GM18907 (cell line): Measurements from ENCODE around the gene EEF1A2.

ENCODE experiments used
- ATAC-seq: cut with Tn5 transposase; IDR thresholded peaks from one replicate; pipeline ENCODE4 v1.9.1; 2021; ENCODE audit warnings: mild to moderate bottlenecking, moderate library complexity; ENCODE audit not compliant: unreplicated experiment

The EEF1A2 gene

DNA sequence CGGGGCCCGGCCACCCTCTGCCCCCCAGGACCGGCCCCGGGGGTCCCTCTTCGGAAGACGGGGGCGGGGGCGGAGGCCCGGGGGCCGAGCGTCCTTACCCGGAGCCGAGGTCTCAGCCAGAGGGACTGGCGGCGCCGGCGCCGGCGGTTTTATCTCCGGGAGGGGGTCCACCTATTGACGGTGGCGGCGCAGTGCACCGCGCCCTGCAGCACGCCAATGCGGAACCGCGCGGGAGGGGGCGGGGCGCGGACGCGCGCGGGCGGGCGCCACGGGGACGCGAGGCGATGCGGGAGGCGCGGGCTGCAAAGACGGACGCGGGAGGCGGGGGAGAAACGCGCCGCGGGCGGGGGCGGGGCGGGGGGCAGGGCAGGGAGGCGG lies at the start of gene EEF1A2:
TSS of gene EEF1A2 (minus strand) at position 124 of the 378 bp plus-strand sequence. CDS start 1,320 bp downstream, outside the sequence.
- ATAC-seq = no peak

DNA sequence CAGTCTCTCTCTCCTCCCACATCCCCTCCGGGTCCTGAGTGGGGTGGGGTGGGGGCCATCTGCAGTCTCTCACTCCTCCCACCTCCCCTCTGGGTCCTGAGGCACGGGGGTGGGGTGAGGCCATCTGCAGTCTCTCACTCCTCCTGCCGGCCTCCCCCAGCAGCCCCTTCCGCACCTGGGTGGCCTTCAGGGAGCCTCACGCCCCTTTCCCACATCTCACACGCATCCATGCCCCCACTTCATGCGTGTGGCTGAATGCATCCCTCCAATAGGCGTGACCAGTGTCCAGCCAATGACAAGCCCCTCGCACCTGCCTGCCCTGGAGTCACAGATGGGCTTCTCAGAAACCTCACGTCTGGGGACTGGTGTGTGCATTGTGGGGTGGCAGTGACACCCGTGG lies 49.7 kb upstream of the EEF1A2 start:
- ATAC-seq = no peak

DNA sequence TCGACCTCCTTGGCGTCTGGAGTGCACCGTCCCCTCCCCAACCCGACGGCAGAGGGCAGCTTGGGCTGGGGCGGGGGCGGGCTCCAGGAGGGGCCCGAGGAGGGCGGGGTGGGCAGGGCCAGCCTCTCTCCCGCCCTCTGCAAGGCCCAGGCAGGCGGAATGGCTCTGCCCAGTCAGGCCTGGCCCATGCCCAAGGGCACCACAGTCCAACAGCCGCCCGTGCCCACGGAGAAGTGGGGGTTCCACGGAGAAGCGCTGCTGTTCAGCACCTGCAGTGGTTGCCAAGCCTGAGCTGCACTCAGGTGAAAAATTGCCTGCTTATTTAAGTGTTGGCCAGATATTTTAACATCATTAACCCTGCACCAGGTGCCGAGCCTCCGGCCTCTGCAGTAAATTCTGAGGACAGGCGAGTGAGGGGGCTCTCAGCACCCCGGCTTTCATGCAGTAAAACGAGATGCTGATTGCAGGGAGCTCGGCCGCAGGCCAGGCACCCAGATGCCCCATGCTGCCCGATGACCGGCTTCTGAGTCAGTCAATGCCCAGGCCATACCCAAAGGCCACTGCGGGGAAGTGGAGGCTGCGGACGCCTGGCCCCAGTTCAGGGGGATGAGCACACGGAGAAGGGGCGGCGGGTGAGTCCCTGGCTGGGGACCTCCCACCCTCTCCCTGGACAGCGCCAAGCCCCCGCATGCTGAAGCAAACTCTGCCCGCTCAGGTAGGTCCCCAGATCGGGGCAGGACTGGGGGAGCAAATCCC lies 49.0 kb upstream of the EEF1A2 start, which contains the start of gene SRMS:
TSS of gene SRMS (minus strand) at position 25 of the 756 bp plus-strand sequence. CDS start 286 bp downstream, outside the sequence.
- ATAC-seq = no peak

DNA sequence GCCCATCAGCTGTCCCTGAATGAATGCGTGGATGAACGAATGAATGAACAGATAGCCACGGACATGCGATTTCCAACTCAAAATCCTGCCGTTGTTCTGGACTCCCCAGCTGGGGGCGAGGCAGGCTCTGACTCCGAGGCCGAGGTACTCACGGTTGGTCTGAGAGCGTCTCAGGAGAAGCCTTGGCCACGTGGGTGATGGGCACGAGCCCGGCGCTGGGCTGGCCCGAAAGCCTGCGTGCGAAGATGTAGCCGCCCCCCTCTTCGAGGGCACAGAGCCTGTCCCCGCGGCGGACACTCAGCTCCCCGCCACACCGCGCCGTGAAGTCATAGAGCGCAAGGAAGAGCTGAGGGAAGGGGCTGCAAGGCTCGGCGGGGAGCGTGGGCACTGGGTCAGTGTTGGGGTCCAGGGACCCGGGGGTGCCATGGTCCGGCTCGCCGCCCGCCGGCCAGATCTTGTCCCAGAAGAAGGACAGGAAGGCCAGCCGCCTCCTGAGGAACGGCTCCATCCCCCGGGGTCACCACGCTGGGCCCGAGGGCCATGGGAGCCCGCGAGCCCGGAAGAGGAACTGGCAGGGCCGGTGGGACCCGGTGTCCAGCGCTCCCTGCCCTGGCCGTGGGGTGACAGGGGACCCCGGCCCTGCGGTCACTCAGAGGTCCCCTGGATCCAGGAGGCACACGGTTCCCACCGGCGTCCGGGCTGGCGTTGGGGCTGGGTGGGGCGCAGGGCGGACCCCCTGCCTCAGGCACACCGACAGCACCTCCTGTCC lies 48.3 kb upstream of the EEF1A2 start:
- ATAC-seq = no peak

DNA sequence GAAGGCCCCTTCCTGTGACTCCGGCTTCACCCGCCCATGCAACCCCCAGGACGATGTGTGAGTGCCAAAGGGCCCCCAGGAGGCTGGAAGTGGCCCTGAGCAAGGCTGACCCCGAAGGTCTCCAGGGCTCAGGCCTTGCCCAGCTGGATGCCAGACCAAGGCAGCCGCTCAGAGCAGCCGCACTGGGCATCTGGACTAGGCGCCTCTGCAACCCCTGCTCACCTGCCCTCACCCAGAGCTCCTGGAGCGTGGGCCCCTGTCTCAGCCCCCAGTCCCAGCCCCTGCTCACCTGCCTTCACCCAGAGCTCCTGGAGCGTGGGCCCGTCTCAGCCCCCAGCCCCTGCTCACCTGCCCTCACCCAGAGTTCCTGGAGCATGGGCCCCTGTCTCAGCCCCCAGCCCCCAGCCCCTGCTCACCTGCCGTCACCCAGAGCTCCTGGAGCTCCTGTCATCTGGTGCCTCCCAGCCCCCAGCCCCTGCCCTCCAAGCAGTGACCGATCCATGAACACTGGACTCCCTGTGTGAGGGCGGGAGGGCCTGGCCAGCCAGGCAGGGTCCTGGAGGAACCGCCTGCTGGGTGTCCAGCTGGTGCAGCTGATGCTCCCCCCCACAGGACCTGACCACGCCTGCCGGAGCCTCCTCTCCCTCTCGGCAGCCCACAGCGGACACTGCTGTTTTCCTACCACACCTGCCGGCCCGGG lies 47.5 kb upstream of the EEF1A2 start:
- no peak for ATAC-seq

DNA sequence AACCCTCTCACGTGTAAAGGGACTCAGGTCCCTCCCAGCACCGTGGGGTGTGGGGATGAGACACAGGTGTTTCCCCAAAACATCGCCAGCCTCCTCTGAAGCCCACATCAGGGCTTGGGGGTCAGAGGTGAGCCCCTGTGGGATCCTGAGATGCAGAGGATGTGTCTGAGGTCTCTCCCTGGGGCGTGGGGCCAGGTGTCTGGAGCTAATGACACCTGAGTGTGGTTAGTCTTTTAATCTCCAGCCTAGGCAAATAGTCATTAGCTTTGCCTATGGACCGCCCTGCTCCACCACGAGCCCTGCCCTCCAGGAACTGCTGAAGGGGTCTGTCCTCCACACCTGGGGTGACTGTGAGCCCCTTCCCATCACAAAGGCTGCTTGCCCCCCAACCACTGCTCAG lies 46.9 kb upstream of the EEF1A2 start:
- ATAC-seq = no peak

DNA sequence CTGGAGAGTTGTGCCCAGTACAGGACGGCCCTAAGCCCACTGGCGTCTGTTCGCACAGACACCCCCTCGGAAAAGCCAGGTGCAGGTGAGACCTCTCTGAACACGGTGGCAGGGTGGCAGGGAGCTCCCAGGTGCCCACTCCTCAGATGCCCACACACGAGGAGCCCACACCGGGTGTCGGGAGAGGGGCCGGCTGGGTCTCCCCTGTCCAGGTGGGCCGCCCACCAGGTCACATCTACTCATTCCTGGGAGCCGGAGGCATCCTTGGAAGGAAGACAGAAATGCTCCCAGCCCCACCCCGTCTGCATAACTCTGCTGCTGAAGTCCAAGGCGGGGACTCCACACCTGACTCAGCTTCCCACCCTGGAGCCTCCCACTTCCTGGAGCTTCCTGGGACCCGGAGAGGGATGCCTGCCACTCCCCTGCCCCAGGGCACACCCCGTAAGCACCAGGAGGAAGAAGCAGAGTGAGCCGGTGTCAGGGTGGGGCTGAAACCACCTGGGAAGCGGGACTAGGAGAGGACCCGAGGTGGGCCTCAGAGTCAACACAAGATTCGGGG lies 46.2 kb upstream of the EEF1A2 start:
- ATAC-seq = no peak

DNA sequence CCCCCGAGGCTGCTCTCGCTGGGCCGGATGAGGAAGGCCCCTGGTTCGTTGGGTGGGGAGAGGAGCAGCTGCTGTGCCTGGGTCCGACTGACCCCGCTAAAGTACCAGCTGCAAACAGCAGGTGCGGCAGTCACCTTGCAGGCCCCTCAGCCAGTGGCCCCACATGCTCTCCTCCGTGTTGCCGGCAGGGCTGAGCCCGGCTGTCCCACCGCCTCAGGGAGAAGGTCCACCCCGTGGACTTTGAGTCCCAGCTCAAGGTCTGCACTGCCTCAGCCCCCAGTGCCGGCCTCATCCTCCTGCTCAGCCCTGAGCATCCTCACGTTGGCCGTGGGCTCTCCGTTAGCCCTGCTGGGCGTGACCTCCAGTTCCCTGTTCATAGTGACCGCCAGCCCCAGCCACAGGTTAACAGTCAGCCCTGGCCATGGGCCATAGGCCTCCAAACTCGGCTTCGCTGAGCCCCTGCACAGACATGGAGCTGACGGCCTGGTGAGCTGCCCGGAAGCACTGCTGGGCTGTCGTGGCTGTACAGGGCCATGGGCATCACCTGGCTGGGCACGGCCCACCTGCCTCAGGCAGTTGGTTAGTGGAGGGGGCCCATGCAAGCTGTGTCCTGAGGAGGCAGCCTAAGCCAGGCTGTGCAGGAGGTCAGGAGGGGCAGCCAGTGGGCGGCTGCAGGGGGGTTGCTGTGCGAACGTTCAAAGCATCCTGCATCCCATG lies 45.5 kb upstream of the EEF1A2 start:
- no peak for ATAC-seq

DNA sequence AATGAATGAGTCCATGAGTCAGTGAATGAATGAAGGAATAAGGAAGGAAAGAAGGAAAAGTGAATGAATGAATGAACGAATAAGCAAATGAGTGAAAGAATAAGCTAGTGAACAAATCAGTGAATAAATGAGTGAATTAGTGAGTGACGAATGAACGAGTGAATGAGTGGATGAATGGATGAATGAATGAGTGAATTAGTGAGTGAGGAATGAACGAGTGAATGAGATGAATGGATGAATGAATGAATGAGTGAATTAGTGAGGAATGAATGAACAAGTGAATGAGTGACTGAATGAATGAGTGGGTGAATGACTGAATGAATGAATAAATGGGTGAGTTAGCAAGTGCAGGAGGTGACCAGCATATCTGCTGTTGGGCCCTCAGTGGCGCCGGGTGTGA lies 44.9 kb upstream of the EEF1A2 start:
- no peak for ATAC-seq

DNA sequence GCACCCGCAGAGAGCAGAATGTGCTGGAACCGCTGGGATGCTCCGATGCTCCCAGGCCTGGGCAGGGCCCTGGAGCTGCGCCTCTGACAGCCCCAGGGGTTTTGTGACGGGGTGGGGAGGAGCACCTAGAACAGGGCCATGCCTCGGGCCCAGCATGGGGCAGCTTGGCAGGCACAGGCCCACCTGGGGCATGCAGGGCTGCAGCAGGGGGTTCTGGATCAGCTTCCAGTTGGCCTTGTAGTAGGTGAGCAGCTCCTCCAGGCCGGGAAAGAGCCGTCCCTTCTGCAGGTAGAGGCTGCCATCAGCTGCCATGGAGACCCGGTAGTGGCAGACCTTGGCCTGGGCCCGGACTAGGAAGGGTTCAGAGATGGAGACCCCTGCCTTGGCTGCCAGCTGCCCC lies 44.2 kb upstream of the EEF1A2 start:
- ATAC-seq = no peak

DNA sequence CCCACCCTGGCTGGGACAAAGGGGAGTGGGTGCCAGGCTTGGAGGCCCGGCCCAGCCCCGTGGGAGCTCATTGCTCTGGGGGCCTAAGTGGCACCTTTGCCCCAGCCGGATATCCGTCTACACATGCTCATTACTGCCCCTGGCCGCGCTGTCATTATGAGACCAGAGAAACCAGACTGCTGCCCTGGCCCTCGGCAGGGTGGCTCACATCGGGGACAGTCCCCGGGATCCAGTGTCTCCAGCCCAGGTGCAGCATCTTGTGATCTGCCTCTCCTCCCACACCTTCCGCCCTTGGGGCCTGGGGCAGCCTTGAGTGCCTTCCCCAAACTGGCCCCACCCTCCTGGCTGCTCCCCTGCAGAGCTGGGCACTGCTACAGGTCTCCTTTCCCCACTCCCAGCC lies 43.8 kb upstream of the EEF1A2 start:
- ATAC-seq = no peak

DNA sequence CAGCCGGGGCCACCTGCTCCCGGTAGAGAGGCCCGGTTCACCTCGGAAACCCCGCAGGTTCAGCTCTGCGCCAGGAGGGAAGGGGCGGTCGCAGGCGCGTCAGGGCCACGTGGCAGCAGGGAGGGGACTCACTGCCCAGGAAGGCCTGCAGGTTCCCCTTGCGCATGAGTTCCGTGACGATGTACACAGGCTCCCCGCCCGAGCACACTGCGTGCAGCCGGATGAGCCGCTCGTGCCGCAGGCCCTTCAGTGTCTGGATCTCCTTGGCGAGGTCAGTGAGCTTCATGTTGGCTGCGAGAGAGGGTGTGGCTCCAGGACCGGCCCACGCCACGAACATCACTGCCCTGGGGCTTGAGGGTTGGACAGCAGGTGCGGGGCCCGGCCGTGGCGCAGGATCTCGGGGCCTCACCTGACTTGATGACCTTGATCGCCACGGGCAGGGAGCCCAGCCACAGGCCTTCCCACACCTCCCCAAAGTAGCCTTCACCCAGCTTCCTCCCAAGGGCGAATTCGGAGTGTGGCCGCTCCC lies 43.2 kb upstream of the EEF1A2 start:
- ATAC-seq = no peak

DNA sequence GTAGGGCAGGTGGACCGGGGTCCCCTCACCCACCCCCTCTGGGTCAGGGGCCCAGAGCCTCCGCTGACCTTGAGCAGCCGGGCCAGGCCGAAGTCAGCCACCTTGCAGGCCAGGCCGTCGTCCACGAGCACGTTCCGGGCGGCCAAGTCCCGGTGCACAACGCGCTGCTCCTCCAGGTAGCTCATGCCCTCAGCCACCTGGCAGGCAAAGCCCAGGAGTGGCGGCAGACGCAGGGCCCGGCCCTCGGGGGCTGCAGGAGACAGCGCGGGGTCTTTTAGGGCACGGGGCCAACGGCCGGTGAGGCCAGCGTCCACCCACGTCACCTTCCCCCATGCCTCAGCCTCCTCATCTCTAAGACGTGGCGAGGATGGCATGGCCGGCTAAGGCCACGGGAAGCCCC lies 42.5 kb upstream of the EEF1A2 start:
- ATAC-seq = no peak

DNA sequence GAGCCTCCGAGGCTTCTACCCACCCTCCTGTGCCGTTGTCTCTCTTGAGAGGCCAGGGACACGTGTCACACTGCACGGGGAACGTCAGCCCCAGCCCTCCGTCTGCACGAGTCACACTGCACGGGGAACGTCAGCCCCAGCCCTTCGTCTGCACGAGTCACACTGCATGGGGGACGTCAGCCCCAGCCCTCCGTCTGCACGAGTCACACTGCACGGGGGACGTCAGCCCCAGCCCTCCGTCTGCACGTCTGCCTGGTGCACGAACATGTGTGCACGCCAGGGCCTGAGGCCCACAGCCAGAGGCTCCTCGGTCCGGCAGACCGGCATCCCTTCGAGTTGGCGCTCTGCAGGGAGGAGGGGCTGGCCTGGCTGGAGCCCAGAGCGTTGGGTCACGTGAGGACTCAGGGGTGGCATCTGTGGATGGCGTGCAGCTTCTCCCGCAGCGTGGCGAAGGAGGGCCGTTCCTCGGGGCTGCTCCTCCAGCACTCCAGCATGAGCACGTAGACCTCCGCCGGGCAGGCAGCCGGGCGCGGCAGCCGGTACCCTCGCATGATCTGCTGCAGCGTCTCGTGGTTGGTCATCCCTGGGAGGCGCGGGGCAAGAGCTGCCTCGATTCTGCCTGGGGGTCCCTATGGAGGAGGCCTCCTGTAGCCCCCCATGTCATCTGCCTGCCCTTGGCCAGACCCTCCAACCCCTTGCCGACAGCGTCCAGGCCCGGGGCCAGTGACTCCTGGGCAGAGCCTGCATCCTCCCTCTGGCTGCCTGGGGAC lies 41.7 kb upstream of the EEF1A2 start:
- ATAC-seq = no peak

DNA sequence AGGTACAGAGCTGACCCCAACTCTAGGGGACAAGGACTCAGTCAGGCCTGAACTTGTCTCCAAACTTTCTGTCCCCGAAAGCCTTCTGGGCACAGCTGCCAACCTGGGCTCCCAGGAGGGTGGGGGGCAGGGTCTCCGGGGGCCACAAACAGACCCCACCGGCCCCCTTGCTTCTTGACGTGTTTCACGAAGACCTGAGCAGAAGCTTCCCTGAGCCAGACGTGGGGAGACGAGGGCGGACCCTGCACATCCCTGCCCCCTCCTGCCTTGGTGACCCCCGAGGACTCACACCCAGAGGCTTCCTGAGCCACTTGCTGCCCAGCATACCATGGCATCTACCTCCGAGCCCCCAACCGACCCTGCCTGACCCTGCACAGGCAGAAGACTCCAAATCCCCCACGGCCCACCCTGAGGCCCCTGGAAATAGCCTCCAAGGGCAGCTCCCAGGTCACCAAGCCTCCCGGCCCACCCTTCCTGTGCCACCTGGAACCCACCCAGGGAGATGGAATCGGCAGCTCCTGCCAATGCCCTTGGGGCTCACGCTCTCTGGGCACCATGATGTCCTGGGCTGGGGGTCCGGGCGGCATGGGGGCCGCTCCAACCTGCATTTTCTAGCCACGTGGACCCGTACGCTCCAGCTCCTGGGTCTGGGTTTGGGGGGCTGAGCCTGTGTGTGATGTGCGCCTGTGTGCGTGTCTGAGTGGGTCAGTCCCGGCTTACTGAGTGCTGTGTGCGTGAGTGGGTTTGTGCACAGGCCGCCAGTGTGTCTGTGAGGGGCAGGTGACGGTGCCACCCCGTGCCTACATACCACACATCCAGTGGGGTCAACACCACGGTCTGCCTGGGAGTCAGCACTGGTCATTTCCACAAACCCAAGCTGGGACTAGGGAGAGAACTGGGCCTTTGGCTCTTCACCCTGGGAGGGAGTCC lies 40.8 kb upstream of the EEF1A2 start:
- no peak for ATAC-seq

DNA sequence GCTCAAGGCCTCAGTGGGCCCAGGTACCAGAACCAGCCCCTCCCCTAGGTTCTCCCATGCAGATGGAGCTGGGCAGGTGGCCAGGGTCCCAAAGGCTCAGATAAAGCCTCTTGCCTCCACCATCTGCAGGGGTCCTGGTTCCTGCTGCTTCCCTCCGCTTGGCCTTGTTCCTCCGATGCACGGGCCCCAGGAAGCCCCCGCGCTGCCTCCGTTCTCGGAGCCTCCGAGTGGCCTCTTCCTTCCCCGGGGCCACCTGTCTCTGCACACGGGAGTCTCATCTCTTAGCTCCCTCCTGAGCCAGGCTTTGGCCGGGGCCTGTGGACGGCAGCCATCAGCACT lies 40.2 kb upstream of the EEF1A2 start:
- no peak for ATAC-seq

DNA sequence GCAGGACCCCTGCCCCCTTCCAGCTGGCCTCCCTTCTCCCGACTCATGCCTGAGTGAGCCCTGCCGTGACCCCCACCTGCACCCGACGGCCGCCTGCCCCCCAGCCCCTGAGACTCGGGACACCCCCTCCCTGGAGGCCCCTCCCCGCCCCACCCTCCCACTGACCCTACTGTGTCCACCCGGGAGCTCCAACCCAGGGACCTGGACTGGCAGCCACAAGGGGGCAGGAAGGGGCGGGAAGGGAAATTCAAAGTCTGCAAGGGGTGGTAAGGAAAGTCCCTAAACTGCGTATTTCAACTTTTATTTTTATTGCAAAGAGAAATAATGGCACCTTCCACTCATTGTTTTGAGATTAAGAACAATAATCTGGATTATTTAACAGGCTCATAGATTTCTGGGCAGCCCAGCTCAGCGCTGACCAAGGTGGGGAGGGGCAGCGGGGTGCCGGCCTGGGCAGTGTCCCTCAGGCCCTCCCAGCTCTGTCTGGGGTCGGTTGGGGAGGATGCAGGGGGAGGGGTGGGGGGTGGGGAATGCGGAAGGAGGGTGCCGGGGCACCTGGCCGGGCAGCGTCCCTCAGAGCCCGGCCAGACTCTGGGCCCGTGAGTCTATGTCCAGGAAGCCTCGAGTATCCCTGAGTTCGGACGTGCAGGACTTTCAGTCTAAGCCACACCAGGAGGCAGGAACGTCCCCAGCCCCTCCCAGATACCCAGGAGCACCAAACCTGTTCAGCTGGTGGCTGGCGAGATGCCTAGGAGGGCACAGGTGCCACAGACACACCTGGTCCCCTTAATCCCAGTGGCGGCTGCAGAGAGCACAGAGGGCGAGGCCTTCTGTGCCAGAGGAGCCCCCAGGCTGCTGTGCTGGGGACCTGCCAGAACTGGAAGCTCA lies 39.6 kb upstream of the EEF1A2 start:
- ATAC-seq = no peak
